Limb (tissue), 2 donors: ENCODE measurements around the gene LPP.

Experiments
- DNase-seq, 2 donors: peaks; one replicate each; pipeline ENCODE4 v3.0.0-alpha.2; 2016; ENCODE audit errors: extremely low spot score in 2 of 2

LPP gene

GRCh38 chr3:188353426-188353825, 199.5 kb downstream of the LPP start:
- DNase-seq: no peak

GRCh38 chr3:188358787-188359493, 205.0 kb downstream of the LPP start:
- DNase-seq: no peak

GRCh38 chr3:188360364-188360881, 206.5 kb downstream of the LPP start:
- DNase-seq: no peak

- no peak for DNase-seq
Observed at GRCh38 chr3:188361888-188362287, 207.9 kb downstream of the LPP start.

- DNase-seq: no peak
Observed at GRCh38 chr3:188362405-188362831, 208.5 kb downstream of the LPP start.

GRCh38 chr3:188365184-188365583, 211.2 kb downstream of the LPP start:
- DNase-seq: no peak

- DNase-seq: no peak
Observed at GRCh38 chr3:188365988-188366698, 212.2 kb downstream of the LPP start.

GRCh38 chr3:188367678-188368077, 213.7 kb downstream of the LPP start:
- no peak for DNase-seq

- DNase-seq: no peak
Observed at GRCh38 chr3:188369526-188369925, 215.6 kb downstream of the LPP start.

GRCh38 chr3:188370081-188370830, 216.3 kb downstream of the LPP start:
- no peak for DNase-seq

GRCh38 chr3:188378786-188379185, 224.8 kb downstream of the LPP start:
- no peak for DNase-seq

GRCh38 chr3:188380252-188380651, 226.3 kb downstream of the LPP start:
- DNase-seq: no peak

GRCh38 chr3:188380722-188381121, 226.8 kb downstream of the LPP start:
- DNase-seq: no peak

- DNase-seq: no peak
Observed at GRCh38 chr3:188383748-188384147, 229.8 kb downstream of the LPP start.

- DNase-seq: no peak
Observed at GRCh38 chr3:188385295-188385694, 231.3 kb downstream of the LPP start.

GRCh38 chr3:188389711-188390342, 235.9 kb downstream of the LPP start:
- no peak for DNase-seq

- DNase-seq: no peak
Observed at GRCh38 chr3:188390343-188390718, 236.4 kb downstream of the LPP start.

- DNase-seq: no peak
Observed at GRCh38 chr3:188390775-188391443, 237.0 kb downstream of the LPP start.

GRCh38 chr3:188391592-188391991, 237.6 kb downstream of the LPP start:
- DNase-seq: no peak

GRCh38 chr3:188392076-188392475, 238.1 kb downstream of the LPP start:
- no peak for DNase-seq

GRCh38 chr3:188394623-188395022, 240.7 kb downstream of the LPP start:
- no peak for DNase-seq
